Measurements from ENCODE around the gene ABCB1. TPM values are rescaled to one million over a fixed set of nuclear protein-coding genes. Genes with fewer than 3 reads are reported as not detected.

ABCB1 gene
- total and polyA plus RNA-seq, 2 of the 8 experiments (the other 6 are each of a cell fraction or from before 2014, with no cell fraction given), result 0.51 to 1.2 TPM

- no peaks in the 10 kb centered on the region for H3K23me2 ChIP-seq (ENCODE audit: low read depth, low read length)
- H3K9ac ChIP-seq (replicated peaks in 1 of 4; ENCODE audit: extremely low read depth in 1 of 4, low read depth in 3 of 4, low read length in 3 of 4), result no peak overlapping the region
- no peak for FAIRE-seq
- no peak for TF ChIP-seq TCF12 (IDR thresholded peaks at IDR 0.05; ENCODE audit: low read depth, low read length)
- no peak for TF ChIP-seq CTBP2 (IDR thresholded peaks at IDR 0.05; ENCODE audit: borderline replicate concordance, insufficient read depth, insufficient read length, low read length)
- TF ChIP-seq SP1 (IDR thresholded peaks at IDR 0.05; ENCODE audit: low read depth, low read length), result no peak
- no peak for TF ChIP-seq BRCA1 (IDR thresholded peaks at IDR 0.05; ENCODE audit: low read depth, low read length)
- no peak for TF ChIP-seq NANOG (IDR thresholded peaks at IDR 0.05; ENCODE audit: insufficient read depth, low read depth, low read length, poor library complexity, severe bottlenecking)
- TF ChIP-seq, protein P1, sequence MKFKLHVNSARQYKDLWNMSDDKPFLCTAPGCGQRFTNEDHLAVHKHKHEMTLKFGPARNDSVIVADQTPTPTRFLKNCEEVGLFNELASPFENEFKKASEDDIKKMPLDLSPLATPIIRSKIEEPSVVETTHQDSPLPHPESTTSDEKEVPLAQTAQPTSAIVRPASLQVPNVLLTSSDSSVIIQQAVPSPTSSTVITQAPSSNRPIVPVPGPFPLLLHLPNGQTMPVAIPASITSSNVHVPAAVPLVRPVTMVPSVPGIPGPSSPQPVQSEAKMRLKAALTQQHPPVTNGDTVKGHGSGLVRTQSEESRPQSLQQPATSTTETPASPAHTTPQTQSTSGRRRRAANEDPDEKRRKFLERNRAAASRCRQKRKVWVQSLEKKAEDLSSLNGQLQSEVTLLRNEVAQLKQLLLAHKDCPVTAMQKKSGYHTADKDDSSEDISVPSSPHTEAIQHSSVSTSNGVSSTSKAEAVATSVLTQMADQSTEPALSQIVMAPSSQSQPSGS (IDR thresholded peaks at IDR 0.05; ENCODE audit: low read length), result no peak
- no peak for TF ChIP-seq PHF8 (conservative IDR thresholded peaks at IDR 0.05; ENCODE audit: low read depth, low read length)
- no peak for TF ChIP-seq E2F6 (IDR thresholded peaks at IDR 0.05)
- no peak for TF ChIP-seq GABPA (IDR thresholded peaks at IDR 0.05; ENCODE audit: borderline replicate concordance, insufficient read depth, low read length)
- no peak for TF ChIP-seq BCL11A (IDR thresholded peaks at IDR 0.05; ENCODE audit: low read depth in 2 of 2, low read length in 2 of 2)
- TF ChIP-seq POU5F1 (IDR thresholded peaks at IDR 0.05; ENCODE audit: low read depth, low read length), result no peak
- TF ChIP-seq SIN3A (conservative IDR thresholded peaks at IDR 0.05 in 1 of 2, IDR thresholded peaks at IDR 0.05 in 1 of 2; ENCODE audit: low read depth in 1 of 2, low read length in 2 of 2), result no peak
Observed at GRCh38 chr7:87575521-87575920, 25.2 kb downstream of the ABCB1 start.

More at GRCh38 chr7:87575521-87575920, 25.2 kb downstream of the ABCB1 start:
- H4K20me1 ChIP-seq (replicated peaks in 1 of 2; ENCODE audit: control insufficient read depth in 1 of 2, insufficient read depth in 2 of 2, low read length in 2 of 2), result no peaks in the 10 kb centered on the region
- peak overlapping the region; percentile 64; the same call in 1 of the 2 replicates for H2AFZ ChIP-seq (ENCODE audit: low read length)
- ChIA-PET CTCF (ENCODE audit: partially characterized antibody) (interaction anchor here (1.4 kb wide), 1 partner anchor 12 kb away, joined by 7 read pairs; no protein-coding TSS in a partner anchor), POLR2A (ENCODE audit: partially characterized antibody) (no interaction called here)
- H4K91ac ChIP-seq (replicated peaks; ENCODE audit: insufficient read length, low read length), result no peak overlapping the region
- H2BK5ac ChIP-seq (ENCODE audit: low read depth, low read length), result no peak overlapping the region
- no peak overlapping the region for H4K5ac ChIP-seq (ENCODE audit: insufficient read length, low read depth, low read length)
- H4K8ac ChIP-seq (ENCODE audit: extremely low read depth, insufficient read depth, low read length), result no peak overlapping the region
- no peak overlapping the region for H3K27ac ChIP-seq (ENCODE audit: low read depth, low read length)
- H2BK20ac ChIP-seq (ENCODE audit: low read length), result no peak overlapping the region
- H3K4me1 ChIP-seq (replicated peaks in 1 of 4; ENCODE audit: control insufficient read depth in 3 of 4, insufficient read depth in 4 of 4, low read length in 3 of 4), result no peaks in the 10 kb centered on the region
- no peak overlapping the region for H3K18ac ChIP-seq (ENCODE audit: extremely low read depth, low read length)
- H3K23ac ChIP-seq (ENCODE audit: insufficient read length), result no peak overlapping the region
- H3K79me2 ChIP-seq (ENCODE audit: control insufficient read depth in 1 of 2, insufficient read depth in 2 of 2, low read length in 2 of 2), result no peaks in the 10 kb centered on the region
- no peak overlapping the region for H3K4me3 ChIP-seq (ENCODE audit: extremely low read depth in 1 of 4, insufficient read depth in 2 of 4, low read depth in 3 of 4, low read length in 4 of 4)
- H2BK120ac ChIP-seq (replicated peaks; ENCODE audit: low read depth, low read length), result no peak overlapping the region
- no peaks in the 10 kb centered on the region for H3K79me1 ChIP-seq (ENCODE audit: low read depth, low read length)
- no peak overlapping the region for H3K4ac ChIP-seq (replicated peaks; ENCODE audit: insufficient read length, low read depth, low read length)
- DNase-seq (ENCODE audit: low read depth in 1 of 2, low spot score in 2 of 2), result no peak
- no peak overlapping the region for H3K4me2 ChIP-seq (ENCODE audit: insufficient read depth in 1 of 2, low read depth in 2 of 2, low read length in 2 of 2)
- H2AK5ac ChIP-seq (ENCODE audit: low read depth, low read length), result no peak overlapping the region
- no peak overlapping the region for H2BK12ac ChIP-seq (ENCODE audit: low read depth, low read length)
- 84% methylated on average over 2 of the region's 2 CpGs; no CpG with 5 or more reads in 1 of the 2 experiments for whole genome bisulfite sequencing, 2 experiments (ENCODE audit: extremely low coverage in 1 of 2, insufficient coverage in 1 of 2, insufficient read length in 1 of 2, insufficient replicate concordance in 2 of 2, low coverage in 1 of 2, low lambda C conversion rate in 2 of 2, missing lambda C conversion rate in 1 of 2)
- no peaks in the 10 kb centered on the region for H3K9me3 ChIP-seq (ENCODE audit: insufficient read depth in 2 of 2, low read depth in 1 of 2, low read length in 1 of 2)
- no peak overlapping the region for H3K14ac ChIP-seq (ENCODE audit: insufficient read length)
- H3K56ac ChIP-seq (replicated peaks; ENCODE audit: insufficient read length, low read depth, low read length), result no peak overlapping the region
- no peaks in the 10 kb centered on the region for H3K36me3 ChIP-seq (ENCODE audit: control insufficient read depth in 2 of 4, insufficient read depth in 4 of 4, low read length in 3 of 4)
- H2BK15ac ChIP-seq (ENCODE audit: low read length), result no peak overlapping the region
- H3K27me3 ChIP-seq (replicated peaks in 1 of 4; ENCODE audit: control insufficient read depth in 3 of 4, extremely low read depth in 1 of 4, insufficient read depth in 3 of 4, low read length in 3 of 4), result no peaks in the 10 kb centered on the region
